ENCODE results near the gene ZFPM1. TPM values are rescaled to one million over a fixed set of nuclear protein-coding genes. Genes with fewer than 3 reads are reported as not detected.

Gene ZFPM1
- total RNA-seq, 1 experiment from 2014 or later = 1.1 TPM

- peak; percentile 40 for DNase-seq (ENCODE audit: low read depth)
Observed at GRCh38 chr16:88560714-88561484, 107.8 kb downstream of the ZFPM1 start.

- peak; percentile 45 for DNase-seq (ENCODE audit: low read depth)
Observed at GRCh38 chr16:88561485-88562359, 108.6 kb downstream of the ZFPM1 start.

GRCh38 chr16:88566158-88566557 lies 113.1 kb downstream of the ZFPM1 start:
- DNase-seq (ENCODE audit: low read depth) = peak; percentile 60

GRCh38 chr16:88568710-88569613 lies 115.9 kb downstream of the ZFPM1 start:
- no peak for DNase-seq (ENCODE audit: low read depth)

GRCh38 chr16:88569614-88569984 lies 116.5 kb downstream of the ZFPM1 start:
- peak; percentile 19 for DNase-seq (ENCODE audit: low read depth)

- peak; percentile 92 for DNase-seq (ENCODE audit: low read depth)
Observed at GRCh38 chr16:88569985-88570690, 117.1 kb downstream of the ZFPM1 start, which contains the start of gene ZC3H18. Gene ZC3H18 (plus strand): TSS chr16:88570403. CDS start chr16:88577124, 6,721 bp downstream.

- DNase-seq (ENCODE audit: low read depth) = peak; percentile 18
Observed at GRCh38 chr16:88570691-88571092, 117.6 kb downstream of the ZFPM1 start.

GRCh38 chr16:88575251-88575650 lies 122.2 kb downstream of the ZFPM1 start:
- DNase-seq (ENCODE audit: low read depth) = no peak

GRCh38 chr16:88576307-88576706 lies 123.2 kb downstream of the ZFPM1 start:
- no peak for DNase-seq (ENCODE audit: low read depth)

GRCh38 chr16:88577166-88577565 lies 124.1 kb downstream of the ZFPM1 start:
- DNase-seq (ENCODE audit: low read depth) = no peak

GRCh38 chr16:88578446-88579313 lies 125.6 kb downstream of the ZFPM1 start:
- DNase-seq (ENCODE audit: low read depth) = no peak

- DNase-seq (ENCODE audit: low read depth) = no peak
Observed at GRCh38 chr16:88580371-88580770, 127.3 kb downstream of the ZFPM1 start.

GRCh38 chr16:88581033-88581432 lies 128.0 kb downstream of the ZFPM1 start:
- DNase-seq (ENCODE audit: low read depth) = no peak

- DNase-seq (ENCODE audit: low read depth) = no peak
Observed at GRCh38 chr16:88582912-88583575, 130.0 kb downstream of the ZFPM1 start.

GRCh38 chr16:88584676-88585075 lies 131.6 kb downstream of the ZFPM1 start:
- no peak for DNase-seq (ENCODE audit: low read depth)

- no peak for DNase-seq (ENCODE audit: low read depth)
Observed at GRCh38 chr16:88585269-88585668, 132.2 kb downstream of the ZFPM1 start.

GRCh38 chr16:88585927-88586581 lies 133.0 kb downstream of the ZFPM1 start:
- no peak for DNase-seq (ENCODE audit: low read depth)

Data from LHCN-M2 (cell line).